Kidney capillary endothelial cell (primary cell): ENCODE data around the gene LDLRAD4.

Experiments used
- DNase-seq: peaks from one replicate; pipeline ENCODE4 v3.0.0-alpha.2; 2018; ENCODE audit warnings: low spot score

The LDLRAD4 gene

DNA sequence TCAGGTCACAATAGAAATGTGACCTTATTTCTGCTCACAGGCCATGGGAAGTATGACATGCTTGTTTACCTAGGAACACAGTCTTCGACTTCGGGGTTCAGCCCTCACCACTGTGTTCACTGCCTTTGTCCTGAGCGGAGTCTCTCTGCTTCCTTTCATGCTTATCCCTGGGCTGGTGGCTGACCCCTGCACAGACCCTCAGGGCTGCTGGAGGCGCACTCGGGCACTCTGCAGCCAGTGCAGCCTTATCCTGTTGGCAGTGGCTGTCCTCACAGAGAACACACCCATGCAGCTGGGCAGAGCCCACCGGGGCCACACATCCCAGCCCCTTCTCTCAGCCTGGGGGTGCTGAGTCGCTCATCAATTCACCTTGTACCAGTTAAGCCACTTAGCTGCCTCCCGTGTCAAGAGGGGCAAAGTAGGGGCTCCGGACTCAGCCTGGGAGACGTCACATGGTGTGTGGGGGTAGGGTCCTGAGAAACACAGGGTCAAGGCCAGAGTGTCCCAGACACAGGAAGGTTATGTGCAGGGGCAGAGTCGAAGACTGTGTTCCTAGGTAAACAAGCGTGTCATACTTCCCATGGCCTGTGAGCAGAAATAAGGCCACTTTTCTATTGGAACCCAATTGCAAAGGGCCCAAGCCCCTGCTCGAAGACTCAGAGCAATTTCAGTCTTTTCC is 400.3 kb downstream of the LDLRAD4 start:
- DNase-seq, result no peak

DNA sequence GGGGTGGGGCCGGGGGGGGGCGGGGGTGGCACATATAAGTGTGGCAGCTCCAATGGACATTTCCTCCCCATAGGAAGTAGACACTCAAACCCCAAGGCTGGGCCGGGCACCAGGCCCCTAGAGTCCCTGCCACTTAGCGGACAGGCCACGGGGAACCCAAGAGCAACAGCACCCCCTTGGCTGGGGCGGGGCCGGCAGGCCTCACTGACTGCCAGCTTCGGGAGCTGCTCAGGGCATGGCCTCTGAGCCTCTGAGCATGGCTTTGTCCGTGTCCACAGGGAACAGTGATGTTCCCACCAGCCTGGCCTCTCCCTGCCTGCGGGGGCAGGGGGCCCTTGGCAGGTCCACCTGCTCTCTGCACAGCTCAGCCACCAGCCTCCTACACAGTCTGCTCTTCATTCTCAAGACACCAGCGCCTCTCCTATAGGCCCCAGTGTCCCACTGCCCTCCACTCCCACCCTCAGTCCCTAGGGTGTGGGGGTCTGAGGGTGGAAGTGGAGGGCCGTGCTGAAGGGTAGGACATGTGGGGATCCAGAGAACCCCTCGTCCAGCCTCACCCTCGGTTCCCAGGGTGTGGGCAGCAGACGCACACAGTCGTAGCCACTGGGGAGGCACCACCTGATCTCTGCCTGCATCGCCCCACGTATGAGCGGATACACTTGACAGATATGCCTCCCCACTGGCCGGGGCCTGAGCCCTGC is 401.1 kb downstream of the LDLRAD4 start:
- DNase-seq, result no peak

DNA sequence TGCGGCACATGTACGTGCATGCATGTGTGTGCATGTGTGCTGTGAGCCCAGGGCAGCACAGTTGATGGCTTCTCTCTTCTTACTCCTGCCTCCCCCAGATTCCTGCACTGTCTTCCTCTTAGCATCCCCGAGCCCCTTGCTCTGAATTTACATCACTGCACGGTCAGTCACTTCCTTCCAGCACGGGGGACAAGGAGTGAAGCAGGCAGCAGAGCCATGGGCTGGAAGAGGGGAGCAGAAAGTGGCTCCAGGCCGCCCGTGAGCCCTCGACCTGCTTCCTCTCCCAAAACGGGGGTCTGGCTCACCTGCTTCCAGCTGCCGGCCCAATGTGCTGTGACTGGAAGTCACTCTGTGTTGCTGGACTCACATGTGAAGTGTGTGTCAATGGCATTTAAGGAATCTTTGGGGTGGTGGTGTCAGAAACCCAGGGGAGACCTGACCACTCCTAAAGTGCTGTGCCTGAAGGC is 401.7 kb downstream of the LDLRAD4 start:
- DNase-seq, result no peak

DNA sequence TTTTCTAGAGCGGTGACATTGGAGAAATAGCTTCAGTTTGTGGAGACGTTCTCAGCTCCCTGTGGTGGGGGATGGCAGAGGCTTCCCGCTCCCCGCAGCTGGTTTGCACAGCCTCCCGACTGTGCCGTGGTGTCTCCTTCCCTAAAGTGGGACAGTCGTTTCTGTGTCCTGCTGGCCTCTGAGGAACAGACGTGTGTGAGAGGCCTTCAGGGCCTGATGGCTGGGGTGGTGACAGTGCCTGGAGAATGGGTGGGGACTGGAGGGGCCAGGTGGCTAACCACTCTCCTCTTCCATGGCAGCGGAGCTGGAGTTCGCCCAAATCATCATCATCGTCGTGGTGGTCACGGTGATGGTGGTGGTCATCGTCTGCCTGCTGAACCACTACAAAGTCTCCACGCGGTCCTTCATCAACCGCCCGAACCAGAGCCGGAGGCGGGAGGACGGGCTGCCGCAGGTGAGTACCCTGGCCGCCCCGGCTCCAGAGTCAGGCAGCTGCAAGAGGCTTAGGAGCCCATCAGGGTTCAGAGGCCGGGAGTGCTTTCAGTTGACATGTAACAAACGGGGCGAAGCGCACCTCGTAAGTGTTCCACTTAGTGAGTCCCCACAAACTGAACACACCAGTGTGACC is 402.4 kb downstream of the LDLRAD4 start:
- no peak for DNase-seq

DNA sequence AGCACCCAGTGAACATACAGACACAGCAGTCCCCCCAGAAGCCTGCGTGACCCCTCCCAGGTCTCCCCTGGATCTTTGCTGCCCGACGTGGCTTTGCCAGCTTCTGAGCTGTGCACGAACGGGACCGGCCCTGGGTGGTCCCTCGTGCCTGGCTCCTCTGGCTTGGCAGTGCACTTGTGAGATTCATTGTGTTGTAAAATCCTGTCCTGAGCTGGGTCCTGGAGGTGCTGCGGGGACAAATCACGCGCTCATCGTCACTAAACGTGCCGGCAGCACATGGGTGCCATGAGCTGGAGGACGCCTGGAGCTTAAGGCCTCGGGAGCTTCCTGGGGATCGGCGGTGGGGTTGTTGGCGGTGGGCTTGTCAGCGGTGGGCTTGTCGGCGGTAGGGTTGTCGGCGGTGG is 402.9 kb downstream of the LDLRAD4 start:
- no peak for DNase-seq

DNA sequence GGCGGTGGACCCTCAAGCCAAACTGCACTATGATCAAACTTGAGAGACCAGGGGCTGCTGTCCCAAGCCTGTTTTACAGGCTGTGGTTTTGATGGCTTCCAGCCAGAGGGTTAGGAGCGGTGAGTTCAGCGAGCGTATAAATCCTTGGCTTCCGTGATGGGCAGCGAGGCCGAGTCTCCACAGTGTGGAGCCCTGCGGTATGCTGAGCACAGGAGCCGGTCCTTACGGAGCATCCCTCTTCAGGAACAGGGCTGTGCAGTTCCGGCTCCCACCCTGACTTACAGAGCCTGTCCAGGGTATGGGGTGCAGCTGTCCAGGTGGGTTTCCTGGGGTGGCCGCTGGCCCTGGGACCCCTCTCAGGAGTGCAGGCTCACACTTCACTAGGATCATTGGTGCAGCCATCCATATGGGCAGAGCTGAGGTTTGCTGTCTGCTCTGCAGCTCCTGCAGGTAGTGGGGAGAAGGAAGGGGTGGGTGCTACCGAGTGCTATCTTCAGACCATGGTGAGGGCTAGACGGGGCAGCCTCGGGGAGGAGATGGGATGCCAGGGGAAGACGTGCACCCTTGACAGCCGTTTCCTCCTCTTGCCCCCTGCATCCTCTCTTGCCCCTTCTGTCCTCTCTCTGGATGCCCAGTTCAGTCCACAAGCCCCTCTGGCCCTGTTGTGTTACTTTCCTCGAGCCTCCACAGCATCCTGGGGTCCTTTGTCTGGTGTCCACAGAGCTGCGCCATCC is 403.5 kb downstream of the LDLRAD4 start:
- DNase-seq, result no peak

DNA sequence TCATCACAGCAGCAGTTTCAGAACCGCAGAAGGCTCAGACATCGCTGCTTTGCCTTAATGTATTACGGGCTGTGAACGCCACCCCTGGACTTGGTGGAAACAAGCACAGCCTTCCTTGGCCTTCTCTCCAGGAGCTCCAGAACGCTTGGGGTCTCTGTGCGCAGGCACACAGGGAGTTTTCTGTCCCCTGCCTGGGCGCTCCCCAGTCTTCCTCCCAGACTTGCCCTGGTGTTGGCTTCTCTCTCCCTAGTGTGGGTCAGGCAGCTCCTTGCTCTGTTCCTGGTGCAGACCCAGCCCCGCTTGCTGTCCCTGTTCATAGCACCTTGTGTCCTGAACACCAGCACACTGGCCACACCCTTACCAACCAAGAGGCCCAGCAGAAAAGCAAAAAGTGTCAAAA is 404.2 kb downstream of the LDLRAD4 start:
- DNase-seq, result no peak

DNA sequence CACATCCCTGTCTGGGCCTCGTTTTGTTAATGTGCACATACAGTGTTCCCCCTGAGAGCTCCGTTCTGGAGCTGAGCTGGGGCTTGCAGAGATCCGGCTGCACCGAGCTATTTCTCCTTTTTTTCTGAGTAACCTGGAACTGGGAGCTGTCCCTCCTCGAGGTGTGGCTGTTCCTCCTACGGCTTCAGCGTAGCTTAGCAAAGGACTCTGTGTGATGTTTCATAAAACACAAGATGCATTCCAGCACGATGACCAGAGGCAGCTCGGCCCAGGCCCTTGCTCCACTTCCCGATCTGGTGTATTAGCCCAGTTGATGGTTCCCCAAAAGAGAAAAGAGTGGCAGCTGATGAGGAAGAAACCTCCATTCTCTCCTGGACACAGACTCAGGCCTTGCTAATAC is 404.8 kb downstream of the LDLRAD4 start:
- no peak for DNase-seq

DNA sequence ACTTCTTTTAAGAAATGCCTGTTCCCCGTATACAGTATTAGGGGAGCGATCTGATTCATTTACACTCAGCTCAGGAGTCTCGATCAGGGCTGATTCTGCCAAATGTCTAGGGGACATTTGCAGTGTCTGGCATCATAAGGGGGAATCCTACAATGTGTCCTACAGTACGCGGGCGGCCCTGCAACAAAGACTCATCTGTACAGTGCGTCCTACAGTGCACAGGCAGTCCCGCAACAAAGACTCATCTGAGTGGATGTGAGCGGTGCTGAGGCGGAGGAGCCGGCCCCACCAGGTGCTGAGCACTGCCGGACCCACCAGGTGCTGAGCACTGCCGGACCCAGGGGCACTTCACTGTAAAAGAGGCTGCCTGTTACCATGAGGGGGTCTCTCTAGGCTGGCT is 405.3 kb downstream of the LDLRAD4 start:
- DNase-seq, result no peak

DNA sequence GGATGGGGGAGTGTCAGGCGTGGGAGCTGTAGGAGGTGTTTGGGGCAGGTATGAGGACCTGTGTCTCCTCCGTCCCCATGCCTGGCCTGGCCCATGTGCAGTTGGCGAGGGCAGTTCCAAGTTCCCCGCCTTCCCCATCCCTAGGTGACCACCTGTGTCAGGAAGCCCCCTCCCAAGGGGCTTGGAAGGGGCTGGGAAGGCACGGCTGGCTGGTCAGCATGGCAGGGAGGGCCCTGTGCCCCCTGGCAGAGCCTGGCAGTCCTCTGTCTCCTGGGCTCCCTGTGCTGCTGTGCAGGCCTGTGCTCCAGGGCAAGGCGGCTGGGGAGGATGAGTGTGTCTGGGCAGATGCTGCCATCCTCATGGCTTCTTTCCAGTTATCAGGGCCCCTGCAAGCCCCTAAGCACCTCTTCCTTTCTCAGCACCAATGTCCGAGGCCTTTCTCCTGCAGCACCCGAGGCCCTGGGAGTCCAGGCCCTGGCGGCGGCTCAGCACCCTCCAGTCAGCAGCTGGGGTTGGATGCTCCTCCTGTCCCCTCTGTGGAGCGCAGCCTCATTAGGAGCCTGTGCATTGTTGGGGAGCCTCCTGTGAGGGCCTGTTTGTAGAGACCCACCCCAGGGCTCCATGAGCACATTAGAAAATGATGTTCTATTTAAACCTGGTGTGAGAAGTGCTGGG is 406.1 kb downstream of the LDLRAD4 start:
- no peak for DNase-seq

DNA sequence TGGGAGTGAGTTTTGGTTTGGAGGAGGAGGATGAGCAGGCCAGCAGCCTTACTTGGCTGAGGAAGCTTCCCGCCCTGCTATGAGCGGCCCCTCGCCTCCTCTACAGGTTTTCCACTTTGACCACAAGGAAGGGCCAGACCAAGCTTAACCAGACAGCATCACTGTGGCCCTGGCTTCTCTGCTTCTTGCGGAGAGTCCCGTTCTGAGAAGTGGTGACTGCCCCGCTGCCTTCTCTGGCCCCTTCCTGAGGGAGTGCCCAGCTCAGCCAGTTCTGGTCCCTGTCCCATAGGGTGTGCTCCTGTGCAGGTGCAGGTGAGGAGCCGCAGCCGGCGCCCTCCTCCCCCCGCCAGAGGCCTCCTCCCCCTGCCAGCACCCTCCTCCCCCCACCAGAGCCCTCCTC is 406.8 kb downstream of the LDLRAD4 start:
- no peak for DNase-seq

DNA sequence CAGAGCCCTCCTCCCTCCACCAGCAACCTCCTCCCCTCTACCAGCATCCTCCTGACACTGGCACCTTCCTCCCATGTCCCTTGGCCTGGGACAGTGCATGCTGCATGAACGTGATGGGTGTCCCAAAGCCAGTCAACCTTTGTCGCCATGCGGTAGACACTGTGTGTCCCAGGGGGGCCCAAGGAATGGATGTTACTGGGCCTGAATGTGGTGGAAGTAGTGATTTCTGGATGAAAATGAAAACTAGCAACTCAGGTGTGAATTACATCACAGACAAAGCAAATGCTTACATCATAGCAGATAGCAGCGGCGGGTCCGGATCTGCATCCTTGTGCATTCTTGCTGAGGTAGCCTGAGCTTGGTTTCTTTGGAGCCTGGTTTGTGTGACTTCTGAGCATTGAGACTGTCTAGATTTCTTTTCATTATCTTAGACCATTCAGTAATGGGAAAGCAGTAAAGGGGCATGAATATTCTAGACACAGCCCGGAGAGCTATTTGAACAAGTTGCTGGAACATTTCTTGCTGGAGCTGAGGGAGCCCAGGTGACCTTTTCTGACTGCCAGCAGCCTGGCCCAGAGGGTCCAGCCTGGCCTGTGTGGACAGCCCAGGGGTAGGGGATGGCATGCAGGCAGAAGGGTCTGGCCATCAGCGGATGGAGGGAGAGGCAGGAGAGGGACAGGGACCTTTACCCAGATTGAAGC is 407.4 kb downstream of the LDLRAD4 start:
- DNase-seq, result no peak

DNA sequence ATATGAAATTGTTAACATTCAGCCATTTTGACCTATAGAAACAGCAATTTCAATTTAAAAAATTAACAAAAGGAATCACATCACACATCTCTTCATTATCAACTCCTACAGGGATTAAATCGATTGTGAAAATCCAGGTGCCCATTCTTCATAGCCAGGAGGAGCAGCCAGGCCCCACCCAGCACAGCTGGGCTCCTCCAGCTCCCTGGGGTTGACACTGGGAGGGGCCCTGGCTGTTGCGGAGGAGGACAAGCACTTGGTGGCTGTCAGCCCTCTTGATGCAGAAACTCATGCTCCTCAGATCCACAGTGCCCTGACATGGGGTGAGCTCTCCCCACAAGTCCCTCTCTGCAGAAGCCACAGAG is 408.0 kb downstream of the LDLRAD4 start:
- no peak for DNase-seq

DNA sequence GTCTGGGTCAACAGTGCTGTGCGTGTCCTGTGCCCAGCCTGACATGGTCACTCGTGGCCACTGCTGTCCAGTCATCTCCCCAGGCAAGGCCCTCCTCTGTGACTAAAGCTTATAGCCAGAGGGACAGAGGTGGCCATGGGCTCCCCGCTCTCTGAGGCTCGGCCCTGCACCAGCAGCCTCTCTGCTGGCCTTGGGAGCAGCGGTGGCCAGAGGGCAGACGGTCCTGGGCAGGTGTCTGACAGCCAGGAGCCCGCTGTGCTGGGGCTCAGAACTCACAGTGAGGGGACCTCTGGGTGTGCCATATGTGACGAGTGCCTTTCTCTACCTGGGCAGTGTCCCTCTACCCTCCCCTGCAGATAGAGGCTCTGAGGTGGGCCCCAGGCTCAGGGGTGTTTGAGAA is 409.1 kb downstream of the LDLRAD4 start:
- DNase-seq, result no peak

DNA sequence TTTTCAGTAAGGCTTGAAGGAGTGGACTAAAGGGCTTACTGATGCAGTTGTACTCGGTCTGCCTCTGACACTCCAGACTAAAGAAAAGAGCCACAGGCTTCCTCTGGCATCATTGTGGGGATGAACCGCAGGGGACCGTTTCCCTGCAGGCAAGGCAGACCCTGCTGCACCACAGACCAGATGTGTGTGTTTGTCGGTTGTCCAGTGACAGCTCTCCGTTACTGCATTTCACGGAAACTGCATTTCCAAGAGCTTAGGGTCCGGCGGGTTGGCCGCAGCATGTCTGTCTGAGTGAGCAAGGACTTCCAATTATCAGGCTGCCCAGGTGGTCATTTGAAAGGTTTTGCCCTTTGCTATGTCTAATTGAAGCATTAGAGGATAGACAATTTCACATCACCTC is 409.7 kb downstream of the LDLRAD4 start:
- no peak for DNase-seq

DNA sequence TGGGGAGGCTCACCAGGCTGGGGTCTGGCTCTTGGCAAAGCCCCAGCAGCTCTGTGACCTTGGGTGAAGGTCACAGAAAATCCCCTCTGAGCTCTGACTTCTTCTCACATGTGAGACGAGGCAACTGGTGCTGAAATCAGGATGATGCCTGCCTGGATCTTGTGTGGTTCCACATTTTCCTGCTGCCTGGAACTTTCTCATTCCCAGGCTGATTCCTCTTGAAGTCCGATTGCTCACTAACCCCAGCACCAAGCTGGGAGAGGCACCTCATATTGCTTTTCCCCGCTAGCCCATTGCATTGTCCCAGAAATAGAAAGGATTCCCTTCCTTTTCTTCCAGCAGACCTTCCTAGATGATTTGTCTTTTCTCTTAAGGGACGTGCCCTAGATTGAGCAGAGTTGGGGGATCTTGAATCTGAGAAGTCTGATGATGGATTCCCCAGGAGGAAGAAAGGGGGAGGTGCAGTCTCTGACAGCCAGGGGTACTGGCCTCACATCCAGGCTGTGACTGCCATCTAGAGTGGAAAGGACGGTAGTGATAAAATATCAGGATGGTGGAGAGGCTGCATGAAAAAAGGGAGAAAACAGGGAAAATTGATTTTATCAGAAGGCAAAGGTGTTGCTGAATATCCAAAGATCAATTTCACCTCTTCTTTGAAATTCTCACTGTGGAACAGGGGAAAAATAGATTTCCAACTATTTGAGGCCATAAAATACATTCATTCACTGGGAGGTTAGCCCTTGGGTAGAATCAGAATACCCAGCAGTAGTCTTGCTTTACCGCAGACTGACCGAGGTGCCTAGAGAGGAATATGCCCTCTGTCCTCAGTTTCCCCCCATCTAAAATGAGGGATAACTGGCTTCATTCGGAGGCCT is 411.5 kb downstream of the LDLRAD4 start:
- DNase-seq, result peak; percentile 68

DNA sequence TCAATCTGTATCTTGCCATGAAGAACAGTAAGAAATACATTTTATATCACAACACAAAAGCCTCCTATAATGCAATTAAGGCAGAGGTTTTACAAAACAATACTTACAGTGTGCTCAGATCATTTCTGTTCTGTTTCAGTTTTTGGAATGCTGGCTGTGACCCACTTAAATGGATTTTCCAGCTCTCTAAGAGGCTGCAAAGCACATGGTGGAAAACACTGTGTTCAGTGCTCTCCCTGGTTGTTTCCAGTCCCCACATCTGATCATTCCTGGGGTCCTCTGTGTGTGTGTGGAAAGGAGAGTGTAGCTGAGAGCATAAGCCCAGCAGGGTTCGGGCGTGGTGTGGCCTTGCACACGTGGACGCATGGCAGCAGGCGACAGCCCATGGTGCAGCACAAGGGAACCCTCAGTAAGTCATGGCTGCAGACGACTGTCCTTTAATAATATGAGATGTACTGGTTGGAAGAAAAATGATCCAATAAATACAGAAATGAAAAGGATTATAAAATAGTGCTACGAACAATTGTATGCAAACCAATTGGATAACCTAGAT is 412.2 kb downstream of the LDLRAD4 start:
- no peak for DNase-seq

DNA sequence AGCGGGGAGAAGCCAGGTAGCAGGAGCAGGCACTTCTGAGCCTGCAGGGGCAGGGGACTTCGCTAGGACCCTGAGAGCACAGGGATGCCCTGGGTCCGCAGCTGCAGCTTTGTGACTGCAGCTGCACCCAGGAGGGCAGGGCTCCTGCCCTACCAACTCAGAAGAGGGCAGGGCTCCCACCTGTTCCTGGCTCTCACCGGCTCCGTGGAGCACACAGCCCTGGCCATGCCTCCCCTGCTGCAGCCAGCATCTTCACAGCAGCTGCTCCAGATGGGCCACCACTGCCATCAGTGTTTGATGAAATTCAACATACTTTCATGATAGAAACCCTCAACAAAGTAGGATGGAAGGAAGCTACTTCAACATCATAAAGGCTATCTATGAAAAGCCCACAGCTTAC is 415.1 kb downstream of the LDLRAD4 start:
- DNase-seq, result no peak

DNA sequence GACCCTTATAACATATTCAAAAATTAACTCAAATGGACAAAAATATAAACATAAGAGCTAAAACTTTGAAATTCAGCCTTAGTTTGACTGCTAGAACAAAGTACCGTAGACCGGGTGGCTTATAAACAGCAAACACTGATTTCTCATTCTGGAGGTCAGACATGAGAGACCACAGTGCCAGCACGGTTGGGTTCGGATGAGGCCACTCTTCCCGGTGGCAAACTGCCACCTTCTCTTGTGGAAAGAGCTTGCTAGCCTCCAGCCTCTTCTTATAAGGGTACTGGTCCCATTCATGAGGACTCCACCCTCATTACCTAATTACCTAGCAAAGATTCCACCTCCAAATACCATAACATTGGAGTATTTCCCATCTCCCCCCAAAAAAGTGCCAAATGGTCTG is 416.5 kb downstream of the LDLRAD4 start:
- no peak for DNase-seq
